SK-N-SH (cell line): Measurements from ENCODE around the gene THEMIS2. TPM values are rescaled to one million over a fixed set of nuclear protein-coding genes. Genes with fewer than 3 reads are reported as not detected.
A peak's percentile ranks its signal among the peaks of the same experiment; 100 is the strongest.

Experiments used
- CTCF ChIA-PET: fragments of 300-600, 350-600 bp; formaldehyde crosslinking; extraction: SDS; loops from one replicate; lab custom pipeline; 2021; lab: Yijun Ruan, JAX
- POLR2A ChIA-PET: fragments of 350-600 bp; sonication (Branson Sonifier 250); formaldehyde crosslinking; extraction: SDS; loops from one replicate; lab custom pipeline; 2020; ENCODE audit warnings: antibody characterized with exemption, inconsistent platforms; lab: Yijun Ruan, JAX
- DNase-seq: peaks from one replicate; pipeline ENCODE4 v3.0.0; 2012
- H2AFZ ChIP-seq: fragments of 200-600 bp; sonication (generic); 2 replicates; pipeline ENCODE4 v1.8.1; 2016; ENCODE audit warnings: antibody characterized with exemption, mild to moderate bottlenecking, low read depth
- H3F3A ChIP-seq: fragments of 200-600 bp; sonication (generic); replicated peaks from 2 replicates; pipeline ENCODE3; 2016; ENCODE audit warnings: antibody characterized with exemption, mild to moderate bottlenecking; ENCODE audit not compliant: insufficient read depth
- H3K27ac ChIP-seq, 2 experiments: fragments of 200-500 bp in 1 of 2; fragments of 200-600 bp in 1 of 2; sonication (Bioruptor generic) in 1 of 2; sonication (generic), shearing (Covaris generic) in 1 of 2; 2 replicates each; pipeline versions ENCODE4 v1.5.1 to v1.6.1; 2014 to 2016; ENCODE audit warnings: low read depth in 2 of 2, inconsistent platforms in 1 of 2, low read length in 1 of 2, mild to moderate bottlenecking in 1 of 2, mixed read lengths in 1 of 2
- H3K27me3 ChIP-seq: fragments of 200-600 bp; sonication (generic), shearing (Covaris generic); 2 replicates; pipeline ENCODE4 v1.6.1; 2016; ENCODE audit warnings: mixed run types; ENCODE audit not compliant: insufficient read depth
- H3K36me3 ChIP-seq, 2 experiments: fragments of 200-500 bp in 1 of 2; fragments of 200-600 bp in 1 of 2; sonication (Bioruptor generic) in 1 of 2; sonication (generic) in 1 of 2; replicated peaks in 1 of 2; 2 replicates each; pipeline versions ENCODE3 to v1.5.1; 2014 to 2016; ENCODE audit warnings: low read length in 1 of 2, mild to moderate bottlenecking in 1 of 2; ENCODE audit not compliant: insufficient read depth in 2 of 2, control insufficient read depth in 1 of 2
- H3K4me1 ChIP-seq, 2 experiments: fragments of 200-500 bp in 1 of 2; fragments of 200-600 bp in 1 of 2; sonication (Bioruptor generic) in 1 of 2; sonication (generic), shearing (Covaris generic) in 1 of 2; 2 replicates each; pipeline versions ENCODE4 v1.5.1 to v1.6.1; 2014 to 2016; ENCODE audit warnings: low read depth in 1 of 2, low read length in 1 of 2, mixed run types in 1 of 2; ENCODE audit not compliant: insufficient read depth in 2 of 2, control insufficient read depth in 1 of 2
- H3K4me2 ChIP-seq: fragments of 200-600 bp; sonication (generic), shearing (Covaris generic); 2 replicates; pipeline ENCODE4 v1.6.1; 2017; ENCODE audit warnings: mixed run types
- H3K4me3 ChIP-seq, 2 experiments: fragments of 200-500 bp in 1 of 2; fragments of 200-600 bp in 1 of 2; sonication (Bioruptor generic) in 1 of 2; sonication (generic), shearing (Covaris generic) in 1 of 2; 2 replicates each; pipeline versions ENCODE4 v1.5.1 to v1.8.1; 2014 to 2016; ENCODE audit warnings: low read depth in 2 of 2, inconsistent platforms in 1 of 2, low read length in 1 of 2, mild to moderate bottlenecking in 1 of 2, mixed read lengths in 1 of 2, moderate library complexity in 1 of 2
- H3K79me2 ChIP-seq: fragments of 200-600 bp; sonication (generic); 2 replicates; pipeline ENCODE4 v1.8.1; 2017; ENCODE audit warnings: mild to moderate bottlenecking; ENCODE audit not compliant: insufficient read depth
- H3K9ac ChIP-seq: fragments of 200-600 bp; sonication (generic); 2 replicates; pipeline ENCODE4 v1.6.1; 2017; ENCODE audit warnings: mixed run types
- H3K9me2 ChIP-seq: fragments of 200-600 bp; sonication (generic); 2 replicates; pipeline ENCODE4 v1.6.1; 2017; ENCODE audit warnings: mixed run types
- H3K9me3 ChIP-seq: fragments of 200-600 bp; sonication (generic); 2 replicates; pipeline ENCODE4 v1.6.1; 2017; ENCODE audit warnings: mixed run types, mild to moderate bottlenecking, moderate library complexity
- H4K20me1 ChIP-seq: fragments of 200-600 bp; sonication (generic); 2 replicates; pipeline ENCODE4 v1.6.1; 2017; ENCODE audit warnings: mild to moderate bottlenecking, mixed run types; ENCODE audit not compliant: insufficient read depth
- CHD2 ChIP-seq: fragments of 150-350 bp; IDR thresholded peaks from 2 replicates; pipeline ENCODE4 v1.6.1; 2018; ENCODE audit warnings: low read length; ENCODE audit not compliant: partially characterized antibody
- ELF1 ChIP-seq: IDR thresholded peaks from 2 replicates; pipeline ENCODE4 v1.4.0; 2012
- FOSL2 ChIP-seq: IDR thresholded peaks from 2 replicates; pipeline ENCODE4 v1.4.0; 2012; ENCODE audit warnings: low read depth, mild to moderate bottlenecking, moderate library complexity, borderline replicate concordance
- GABPA ChIP-seq: IDR thresholded peaks from 2 replicates; pipeline ENCODE4 v1.4.0; 2012; ENCODE audit warnings: low read depth, mild to moderate bottlenecking
- MEF2A ChIP-seq: IDR thresholded peaks from 2 replicates; pipeline ENCODE4 v1.4.0; 2012; ENCODE audit warnings: low read depth, borderline replicate concordance
- RXRA ChIP-seq: IDR thresholded peaks from 2 replicates; pipeline ENCODE4 v1.4.0; 2012; ENCODE audit warnings: low read depth, mild to moderate bottlenecking, borderline replicate concordance
- SIN3A ChIP-seq: IDR thresholded peaks from 2 replicates; pipeline ENCODE4 v1.6.1; 2012; ENCODE audit warnings: low read depth, mild to moderate bottlenecking, low read length, moderate library complexity, borderline replicate concordance
- SMC3 ChIP-seq: IDR thresholded peaks from 2 replicates; pipeline ENCODE4 v1.6.1; 2012; ENCODE audit warnings: low read depth, low read length, improper control_type of control experiment
- TAF1 ChIP-seq: IDR thresholded peaks from 2 replicates; pipeline ENCODE4 v1.6.1; 2012; ENCODE audit warnings: low read depth, mild to moderate bottlenecking, low read length, moderate library complexity, borderline replicate concordance
- WGBS: methylation state at CpG from one replicate; pipeline ENCODE4 v1.1.6; 2017; ENCODE audit warnings: low lambda C conversion rate; 5-methylcytosine and 5-hydroxymethylcytosine counted together
- polyA plus RNA-seq, 3 experiments: library from polyadenylated mRNA; depleted of rRNA; stranded (reverse); fragments of >200 nt; gene quantifications; 2 replicates each; pipeline ENCODE4 v1.2.3, GENCODE V29; 2012
- TF ChIP-seq, protein P1 (sequence below): IDR thresholded peaks from 2 replicates; pipeline ENCODE4; 2012
- TF ChIP-seq, protein P2 (sequence below): fragments of 200-600 bp; sonication (generic); IDR thresholded peaks from 2 replicates; pipeline ENCODE4 v1.6.1; 2017; ENCODE audit warnings: antibody characterized with exemption, mild to moderate bottlenecking, moderate library complexity

The THEMIS2 gene
- polyA plus RNA-seq, 1 of the 3 experiments (the other 2 are of a cell fraction) = 4.1 TPM

DNA sequence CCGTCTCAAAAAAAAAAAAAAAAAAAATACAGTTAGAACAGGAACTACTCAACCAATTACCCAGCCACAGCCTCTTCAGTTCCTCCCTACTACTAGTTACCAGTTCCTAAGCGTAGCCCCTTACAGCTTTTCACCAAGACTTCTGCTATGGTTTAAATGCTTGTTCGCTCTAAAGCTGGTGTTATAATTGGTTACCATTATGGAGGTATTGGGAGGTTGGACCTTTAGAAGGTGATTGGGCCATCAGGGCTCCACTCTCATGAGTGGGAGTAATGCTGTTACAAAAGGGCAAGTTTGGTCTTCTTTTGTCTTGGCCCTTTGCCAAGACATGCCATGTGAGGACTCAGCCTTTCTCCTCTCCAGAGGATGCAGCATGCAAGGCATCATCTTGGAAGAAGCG lies 59.4 kb downstream of the THEMIS2 start:
- H3K4me2 ChIP-seq = no peak overlapping the region
- H3K36me3 ChIP-seq = no peaks in the 10 kb centered on the region
- TF ChIP-seq TAF1 = no peak
- no peak for TF ChIP-seq MEF2A
- TF ChIP-seq, protein P1, sequence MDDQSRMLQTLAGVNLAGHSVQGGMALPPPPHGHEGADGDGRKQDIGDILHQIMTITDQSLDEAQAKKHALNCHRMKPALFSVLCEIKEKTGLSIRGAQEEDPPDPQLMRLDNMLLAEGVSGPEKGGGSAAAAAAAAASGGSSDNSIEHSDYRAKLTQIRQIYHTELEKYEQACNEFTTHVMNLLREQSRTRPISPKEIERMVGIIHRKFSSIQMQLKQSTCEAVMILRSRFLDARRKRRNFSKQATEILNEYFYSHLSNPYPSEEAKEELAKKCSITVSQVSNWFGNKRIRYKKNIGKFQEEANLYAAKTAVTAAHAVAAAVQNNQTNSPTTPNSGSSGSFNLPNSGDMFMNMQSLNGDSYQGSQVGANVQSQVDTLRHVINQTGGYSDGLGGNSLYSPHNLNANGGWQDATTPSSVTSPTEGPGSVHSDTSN = no peak
- no peak for TF ChIP-seq GABPA
- no peak for TF ChIP-seq FOSL2
- no peak for TF ChIP-seq CHD2
- no peak for TF ChIP-seq SMC3
- no peak for TF ChIP-seq ELF1
- no peak for TF ChIP-seq SIN3A
- TF ChIP-seq RXRA = no peak
- no peaks in the 10 kb centered on the region for H3K79me2 ChIP-seq
- H3K9me2 ChIP-seq = no peaks in the 10 kb centered on the region
- no peaks in the 10 kb centered on the region for H3F3A ChIP-seq
- H4K20me1 ChIP-seq = no peaks in the 10 kb centered on the region
- CTCF ChIA-PET = no interaction called here
- no peak overlapping the region for H3K4me3 ChIP-seq
- H3K27ac ChIP-seq = no peak overlapping the region
- DNase-seq = no peak
- H3K9ac ChIP-seq = no peak overlapping the region
- POLR2A ChIA-PET = no interaction called here
- H2AFZ ChIP-seq = no peak overlapping the region
- H3K27me3 ChIP-seq = no peaks in the 10 kb centered on the region
- WGBS = 86% methylated on average over 4 of the region's 4 CpGs
- peaks cover 0 to 7% of the 10 kb centered on the region in 2 experiments; a peak in 1 of 4 replicates for H3K4me1 ChIP-seq
- no peaks in the 10 kb centered on the region for H3K9me3 ChIP-seq

DNA sequence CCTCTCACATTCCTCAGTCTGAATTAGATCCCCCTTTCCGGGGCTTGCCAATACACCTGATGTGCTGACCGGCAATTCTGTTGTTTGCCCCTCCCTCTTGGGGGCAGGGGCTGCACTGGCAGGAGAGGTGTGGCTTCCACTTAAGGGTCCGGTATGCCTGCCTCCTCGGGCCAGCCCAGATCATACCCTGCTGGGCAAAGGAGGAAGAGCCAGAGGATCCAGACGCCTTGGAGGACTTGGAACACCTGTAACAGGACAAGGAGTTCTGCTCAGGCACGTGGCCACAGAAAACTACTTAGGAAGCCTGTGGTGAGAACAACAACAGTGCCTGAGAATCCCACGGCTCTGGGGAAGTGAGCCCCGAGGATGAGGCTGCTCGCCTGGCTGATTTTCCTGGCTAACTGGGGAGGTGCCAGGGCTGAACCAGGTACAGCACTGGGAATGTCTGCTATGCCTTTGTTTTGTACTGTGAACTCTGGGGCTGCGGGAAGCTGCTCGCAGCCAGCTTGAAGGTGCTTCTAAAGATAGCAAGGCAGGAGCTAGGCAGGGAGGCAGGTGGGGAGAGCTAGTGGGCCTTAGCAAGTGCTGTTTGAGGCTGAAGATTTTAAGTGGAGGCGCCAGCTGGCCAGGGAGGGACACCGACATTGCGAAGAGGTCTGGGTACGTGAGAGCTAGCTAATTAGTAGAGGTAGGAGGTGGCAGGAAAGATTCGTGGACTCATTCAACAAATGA lies 62.6 kb downstream of the THEMIS2 start, which contains the start of gene SMPDL3B:
Gene SMPDL3B, plus strand, starts transcription at position 183 of the 732 bp plus-strand sequence. Its CDS starts 184 bp downstream, at position 367.
- Histone ChIP-seq H3K79me2 (no peaks in the 10 kb centered on the region), H3K4me3 (peak within 1 kb of the TSS in 1 of 2 experiments; percentile 3; a peak in 1 of 4 replicates), H3K9me2 (no peaks in the 10 kb centered on the region), H3K27ac (no peak within 1 kb of the TSS), H3K4me2 (no peak within 1 kb of the TSS), H3K9me3 (no peaks in the 10 kb centered on the region), H4K20me1 (no peaks in the 10 kb centered on the region), H3K27me3 (no peaks in the 10 kb centered on the region), H3K4me1 (peaks cover 0 to 7% of the 10 kb centered on the region in 2 experiments; a peak in 1 of 4 replicates), H3K9ac (no peak within 1 kb of the TSS), H2AFZ (peak within 1 kb of the TSS; percentile 22; the same call in 1 of the 2 replicates), H3F3A (no peaks in the 10 kb centered on the region), H3K36me3 (no peaks in the 10 kb centered on the region)
- TF ChIP-seq, protein P2, sequence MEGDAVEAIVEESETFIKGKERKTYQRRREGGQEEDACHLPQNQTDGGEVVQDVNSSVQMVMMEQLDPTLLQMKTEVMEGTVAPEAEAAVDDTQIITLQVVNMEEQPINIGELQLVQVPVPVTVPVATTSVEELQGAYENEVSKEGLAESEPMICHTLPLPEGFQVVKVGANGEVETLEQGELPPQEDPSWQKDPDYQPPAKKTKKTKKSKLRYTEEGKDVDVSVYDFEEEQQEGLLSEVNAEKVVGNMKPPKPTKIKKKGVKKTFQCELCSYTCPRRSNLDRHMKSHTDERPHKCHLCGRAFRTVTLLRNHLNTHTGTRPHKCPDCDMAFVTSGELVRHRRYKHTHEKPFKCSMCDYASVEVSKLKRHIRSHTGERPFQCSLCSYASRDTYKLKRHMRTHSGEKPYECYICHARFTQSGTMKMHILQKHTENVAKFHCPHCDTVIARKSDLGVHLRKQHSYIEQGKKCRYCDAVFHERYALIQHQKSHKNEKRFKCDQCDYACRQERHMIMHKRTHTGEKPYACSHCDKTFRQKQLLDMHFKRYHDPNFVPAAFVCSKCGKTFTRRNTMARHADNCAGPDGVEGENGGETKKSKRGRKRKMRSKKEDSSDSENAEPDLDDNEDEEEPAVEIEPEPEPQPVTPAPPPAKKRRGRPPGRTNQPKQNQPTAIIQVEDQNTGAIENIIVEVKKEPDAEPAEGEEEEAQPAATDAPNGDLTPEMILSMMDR = peak; percentile 14; the same call in 1 of the 2 replicates
- TF ChIP-seq TAF1 (no peak), SMC3 (no peak)
- ChIA-PET CTCF (no interaction called here), POLR2A (no interaction called here)
- WGBS = 64% methylated on average over 13 of the region's 16 CpGs
- peak; percentile 47 for DNase-seq
